SW 1271 (cell line): ENCODE data around the gene ARL8B.

Source experiments
- DNase-seq, 2 experiments: peaks; one replicate each; lab custom pipeline; 2025; lab: John Stamatoyannopoulos, UW

The ARL8B gene

DNA sequence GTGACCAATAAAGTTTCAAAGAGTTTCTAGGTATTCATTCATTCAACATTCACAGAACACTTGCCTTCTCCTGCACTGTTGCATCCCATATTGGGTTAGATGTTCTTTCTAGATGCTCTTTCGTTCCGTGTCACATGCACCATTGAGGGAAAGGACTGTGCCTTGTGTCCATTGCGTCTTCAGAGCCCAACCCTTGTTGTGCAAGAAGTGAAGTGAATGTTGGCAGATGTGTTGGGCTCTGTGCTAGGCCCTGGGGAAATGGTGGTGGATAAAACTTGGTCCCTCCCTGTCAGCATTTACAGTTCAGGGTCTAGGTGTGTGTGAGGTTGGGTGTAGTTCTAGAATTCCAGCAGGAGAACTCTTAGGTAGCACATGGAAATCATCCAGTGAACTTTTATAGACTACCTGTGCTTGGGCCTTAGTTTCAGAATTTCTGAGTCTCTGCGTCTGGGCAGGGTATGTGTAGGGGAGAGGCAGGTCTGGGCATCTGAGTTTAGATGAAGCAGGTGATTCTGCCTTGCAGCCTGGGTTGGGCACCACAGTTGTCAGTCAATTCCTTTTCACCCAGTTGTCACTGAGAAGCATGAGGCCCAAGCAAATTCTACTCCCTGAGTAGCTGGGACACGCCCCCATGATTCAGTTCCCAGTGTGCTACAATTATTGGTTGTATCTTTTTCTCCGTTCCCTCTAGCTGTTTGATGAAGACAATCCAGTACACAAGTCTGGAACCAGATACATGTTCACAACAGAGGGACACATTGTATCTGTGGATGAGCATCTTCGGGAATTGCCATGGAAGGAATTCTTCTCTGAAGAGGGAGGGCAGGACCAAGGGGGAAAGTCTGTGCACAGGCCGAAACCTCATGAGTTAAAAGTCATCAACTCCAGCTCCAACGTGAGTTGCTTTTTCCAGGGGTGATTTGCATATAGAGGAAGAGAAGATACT lies 90.8 kb downstream of the ARL8B start:
- DNase-seq = no peak

DNA sequence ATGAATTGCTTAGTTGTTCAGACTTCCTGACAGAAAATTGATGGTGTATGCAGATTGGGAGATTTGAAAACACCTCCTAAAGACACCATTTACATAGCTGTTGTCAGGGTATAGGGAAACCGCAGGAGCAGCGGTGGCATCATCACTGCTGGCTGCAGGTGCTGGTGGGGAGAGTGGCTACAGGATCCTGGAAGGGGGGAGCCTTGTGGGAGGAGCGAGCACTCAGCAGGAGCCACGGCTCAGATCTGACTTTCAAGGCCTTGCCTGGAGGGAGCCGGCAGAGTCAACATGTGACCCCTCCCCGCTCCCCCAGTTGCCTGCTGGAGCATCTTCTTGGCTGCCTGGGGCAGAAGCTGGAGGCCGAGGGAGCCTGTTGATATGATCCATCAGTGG lies 91.5 kb downstream of the ARL8B start:
- DNase-seq = no peak

DNA sequence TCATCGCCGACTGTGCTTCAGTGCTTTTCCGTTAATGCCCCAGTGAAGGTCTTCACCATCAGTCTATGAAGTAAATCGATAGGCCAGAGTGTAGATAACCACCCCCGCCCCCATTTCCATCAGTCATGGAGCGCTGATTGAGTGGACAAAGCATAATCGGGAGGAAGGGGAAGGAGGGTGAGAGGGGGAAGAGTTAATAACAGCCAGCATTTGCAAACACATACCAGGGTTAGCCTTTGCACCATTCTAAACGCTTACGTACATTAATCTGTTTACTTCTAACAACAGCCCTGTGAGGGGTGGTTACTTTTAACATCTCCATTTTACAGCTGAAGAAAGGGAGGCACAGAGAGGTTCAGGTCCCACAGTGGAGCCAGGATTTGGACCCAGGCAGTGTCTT lies 92.3 kb downstream of the ARL8B start:
- no peak for DNase-seq

DNA sequence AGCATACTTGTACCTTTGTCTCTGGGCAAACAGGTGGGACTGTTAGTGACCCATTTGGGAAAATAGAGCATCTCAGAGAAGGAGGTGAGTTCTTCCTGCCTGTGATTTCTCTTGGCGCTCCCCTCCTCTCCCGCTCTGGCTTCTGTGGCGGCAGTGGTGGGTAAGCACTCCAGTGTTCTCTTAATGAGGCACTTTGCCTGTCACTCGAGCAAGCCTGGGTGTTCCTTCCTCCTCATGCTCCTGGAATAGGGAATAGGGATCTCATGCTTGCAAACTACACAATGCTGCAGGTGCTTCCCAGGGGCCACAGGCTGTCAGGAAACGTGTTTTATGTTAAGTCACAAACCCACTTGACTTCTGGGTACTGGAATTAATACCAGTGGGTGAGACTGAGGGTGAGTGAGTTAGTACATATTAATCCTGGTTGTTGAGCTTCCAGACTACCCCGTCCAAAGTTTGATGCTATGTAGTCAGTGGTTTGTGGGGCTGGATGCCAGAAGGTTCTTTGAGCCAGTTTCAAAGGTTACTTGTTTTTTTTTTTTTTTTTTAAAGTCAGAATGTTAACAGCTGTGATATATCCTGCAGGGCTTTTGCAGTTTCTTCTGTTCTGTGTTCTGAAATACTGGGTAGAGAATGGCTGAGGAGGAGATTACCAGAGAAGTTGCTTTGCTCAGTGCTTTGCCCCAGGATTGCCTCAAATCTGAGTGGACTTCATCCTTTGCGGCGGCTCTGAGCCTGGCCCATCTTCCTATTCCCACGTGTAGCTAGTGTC lies 95.9 kb downstream of the ARL8B start:
- no peak for DNase-seq

DNA sequence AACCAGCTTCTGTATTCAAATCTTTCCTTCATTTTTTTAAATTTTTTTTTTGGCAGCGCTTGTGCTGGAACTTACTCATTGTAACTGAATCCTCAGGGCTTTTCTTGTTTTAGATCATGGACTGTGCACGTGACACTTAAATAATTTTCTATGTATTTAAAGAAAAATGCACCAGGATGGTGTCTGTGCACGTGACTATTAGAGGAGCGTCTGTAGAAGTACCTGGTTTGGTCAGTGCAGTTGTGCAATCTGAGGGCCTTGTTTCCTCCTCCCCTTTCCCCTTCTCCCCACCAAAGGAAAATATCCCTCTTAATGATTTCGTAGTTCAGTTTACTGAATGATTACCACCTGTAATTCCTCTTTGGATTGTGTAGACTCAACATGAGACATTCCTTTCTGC lies 96.7 kb downstream of the ARL8B start:
- no peak for DNase-seq

DNA sequence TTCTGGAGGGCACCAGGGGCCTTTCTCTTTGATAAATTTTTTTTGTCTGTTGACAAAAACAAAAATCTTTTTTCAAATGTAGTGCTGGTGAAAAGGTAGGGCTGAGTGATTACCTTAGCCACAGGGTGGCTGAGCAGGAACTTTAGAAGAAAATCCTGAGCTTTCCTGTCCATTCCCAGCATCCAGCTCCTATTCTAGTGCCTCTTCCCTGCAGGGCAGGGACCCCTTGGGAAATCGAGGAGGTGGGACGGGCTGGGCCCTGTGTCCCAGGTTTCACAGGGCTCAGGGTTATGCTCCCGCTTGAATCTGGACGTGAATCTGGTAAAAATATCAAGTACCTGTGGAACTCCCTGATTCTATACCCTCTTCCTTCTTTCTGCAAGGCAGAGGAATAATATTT lies 97.1 kb downstream of the ARL8B start:
- DNase-seq = no peak

DNA sequence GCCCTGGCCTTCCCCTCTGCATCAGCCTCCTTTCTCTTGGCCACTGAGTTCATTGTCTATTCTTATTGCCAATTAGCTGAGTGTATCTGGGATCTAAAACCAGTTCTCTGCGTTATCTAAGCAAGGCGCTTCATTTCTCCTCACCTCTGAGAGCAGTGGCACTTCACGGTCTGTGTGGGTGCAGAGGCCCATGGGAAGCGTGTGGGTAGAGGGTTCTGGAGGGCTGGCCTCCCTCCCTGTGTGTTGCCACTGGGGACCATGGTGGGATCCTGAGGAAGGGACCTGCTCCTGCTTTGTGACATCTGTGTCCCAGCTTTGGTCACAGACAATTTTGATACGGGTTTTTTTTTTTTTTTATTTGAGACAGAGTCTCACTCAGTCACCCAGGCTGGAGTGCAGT lies 98.1 kb downstream of the ARL8B start:
- no peak for DNase-seq

DNA sequence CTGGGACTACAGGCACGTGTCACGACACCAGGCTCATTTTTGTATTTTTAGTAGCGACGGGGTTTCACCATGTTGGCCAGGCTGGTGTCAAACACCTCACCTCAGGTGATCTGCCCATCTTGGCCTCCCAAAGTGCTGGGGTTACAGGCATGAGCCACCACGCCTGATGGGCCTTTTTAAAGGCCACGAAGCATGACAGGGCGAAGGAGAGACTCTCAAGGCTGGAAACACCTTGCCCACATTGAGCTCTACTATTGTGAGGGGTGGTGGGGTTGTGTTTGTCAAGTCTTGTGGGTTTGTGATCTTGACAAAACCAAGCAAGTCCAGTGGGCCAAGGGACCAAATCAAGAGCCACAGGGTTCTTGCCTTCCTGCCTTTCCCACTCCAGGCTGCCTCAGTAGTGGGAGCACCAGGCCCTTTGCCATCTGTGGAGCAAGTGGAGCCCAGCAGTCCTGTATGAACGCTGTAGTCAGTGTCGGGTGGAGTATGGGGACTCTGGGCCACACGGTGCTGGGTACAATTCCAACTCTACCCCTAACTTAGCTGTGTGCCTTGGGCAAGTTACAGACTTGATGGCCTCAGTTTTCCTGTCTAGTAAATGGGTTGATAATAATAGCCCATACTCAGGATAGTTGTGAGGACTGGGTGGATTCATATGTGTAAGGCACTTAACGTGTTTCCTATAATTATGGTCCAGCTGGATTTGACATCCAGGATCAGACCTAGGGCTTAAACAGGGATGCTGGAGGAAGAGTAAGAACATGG lies 98.8 kb downstream of the ARL8B start:
- no peak for DNase-seq

DNA sequence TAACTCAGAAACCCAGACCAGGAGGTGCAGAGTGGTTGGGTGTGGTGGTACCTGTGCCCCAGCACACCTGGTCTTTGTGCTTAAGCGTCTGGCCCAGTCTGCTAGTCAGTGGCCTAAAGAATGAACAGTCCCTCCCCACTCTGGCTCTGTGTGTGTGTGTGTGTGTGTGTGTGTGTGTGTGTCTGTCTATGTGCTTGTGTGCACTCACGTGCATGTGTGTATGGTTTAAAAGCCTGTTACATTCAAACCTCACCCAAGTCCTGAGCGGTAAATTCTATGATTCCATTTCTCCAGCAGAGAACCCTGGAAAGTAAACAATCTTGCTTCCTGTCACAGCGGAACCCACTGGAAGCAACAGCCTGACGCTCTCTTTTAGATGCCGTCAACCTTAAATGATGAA lies 99.6 kb downstream of the ARL8B start:
- DNase-seq = no peak

DNA sequence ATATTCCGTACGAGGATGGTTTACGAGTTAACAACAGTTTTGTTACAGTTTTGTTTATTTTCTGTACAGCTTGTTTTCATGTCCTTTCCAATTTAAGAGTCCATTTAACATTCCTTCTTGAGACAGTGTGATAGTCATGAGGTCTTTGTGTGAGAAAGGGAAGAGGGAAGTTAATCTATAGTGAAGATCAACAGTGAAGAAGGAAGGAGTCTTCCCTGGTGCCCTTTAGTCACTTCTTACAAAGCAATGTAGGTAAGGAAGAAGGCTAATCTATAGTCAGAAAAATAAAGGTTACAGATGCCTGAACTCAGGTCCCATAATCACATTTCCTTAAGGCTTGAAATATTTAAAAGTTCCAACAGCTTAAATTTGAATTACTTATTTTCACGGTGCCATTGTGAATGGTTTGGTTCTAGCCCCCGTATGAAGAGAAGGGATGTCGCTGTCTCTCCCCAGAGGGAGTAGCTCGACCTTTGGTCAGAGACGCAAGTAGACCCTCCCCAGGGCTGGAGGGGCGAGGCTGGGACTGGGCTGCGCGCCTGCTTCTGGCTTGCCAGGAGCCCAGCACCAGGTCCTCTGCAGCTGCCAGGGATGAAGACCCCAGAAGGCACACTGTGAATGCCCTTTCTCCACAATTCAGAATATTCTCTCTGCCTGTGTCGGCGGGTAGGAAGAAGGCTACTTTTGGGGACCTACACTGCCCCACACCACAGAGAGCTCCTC lies 100.4 kb downstream of the ARL8B start:
- DNase-seq = no peak

DNA sequence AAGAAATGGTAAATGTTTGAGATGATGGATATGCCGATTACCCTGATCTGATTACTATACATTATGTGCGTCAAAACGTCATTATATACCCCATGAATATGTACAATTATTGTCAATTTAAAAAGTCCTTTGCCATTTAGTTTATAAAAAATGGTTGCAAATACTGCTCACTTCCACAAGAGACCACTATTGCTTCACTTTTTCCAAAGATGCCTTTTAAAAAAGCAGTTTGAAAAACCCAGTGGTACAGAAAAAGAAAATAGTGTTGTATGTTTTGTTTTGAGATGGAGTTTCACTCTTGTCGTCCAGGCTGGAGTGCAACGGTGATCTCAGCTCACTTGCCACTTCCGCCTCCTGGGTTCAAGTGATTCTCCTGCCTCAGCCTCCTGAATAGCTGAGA lies 104.7 kb downstream of the ARL8B start:
- peak in 1 of 2 experiments; percentile 38 for DNase-seq

DNA sequence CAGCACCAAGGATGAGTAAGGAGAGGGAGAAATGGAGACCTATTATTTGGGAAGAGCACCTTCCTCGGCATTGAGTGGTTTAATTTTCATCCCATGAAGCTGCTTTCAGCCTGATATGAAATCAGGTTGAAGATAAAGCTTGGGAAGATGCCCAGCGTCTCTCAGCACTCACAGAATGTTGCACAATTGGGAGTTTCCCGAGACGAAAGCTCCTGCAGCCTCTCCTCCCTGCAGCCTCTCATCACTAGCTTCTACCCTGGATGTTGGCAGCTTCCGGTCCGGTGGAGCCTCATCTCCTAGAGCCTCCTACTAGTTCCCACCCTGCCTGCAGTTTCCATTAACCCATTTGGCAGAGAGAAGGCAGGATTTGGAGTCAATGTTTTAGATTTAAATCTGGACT lies 105.7 kb downstream of the ARL8B start:
- no peak for DNase-seq

DNA sequence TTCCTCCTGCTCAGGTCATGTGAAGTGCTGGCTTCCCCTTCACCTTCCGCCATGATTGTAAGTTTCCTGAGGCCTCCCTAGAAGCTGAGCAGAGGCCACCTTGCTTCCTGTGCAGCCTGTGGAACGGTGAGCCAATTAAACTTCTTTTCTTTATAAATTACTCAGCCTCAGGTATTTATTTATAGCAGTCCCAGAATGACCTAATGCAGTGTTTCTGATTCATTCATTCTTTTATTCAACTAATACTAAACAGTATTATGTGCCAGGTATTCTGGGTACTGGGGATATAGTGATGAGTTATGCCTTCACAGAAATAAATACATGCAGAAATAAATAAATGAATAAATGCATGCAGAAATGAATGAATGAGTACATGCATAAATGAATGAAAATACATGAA lies 107.3 kb downstream of the ARL8B start:
- no peak for DNase-seq
